Breast epithelium (tissue), 4 donors: ENCODE data around the gene HARS2. TPM values are rescaled to one million over a fixed set of nuclear protein-coding genes. Genes with fewer than 3 reads are reported as not detected.
A peak's percentile ranks its signal among the peaks of the same experiment; 100 is the strongest.

ENCODE experiments used
- DNase-seq, 2 donors: peaks; one replicate each; pipeline ENCODE4 v3.0.0-alpha.2; 2019; ENCODE audit warnings: low spot score in 2 of 2
- H3K27ac ChIP-seq, 2 donors: fragments of 200-600 bp; sonication (generic) in 1 of 2; one replicate each; pipeline ENCODE4 v1.5.1; 2016 to 2019; ENCODE audit warnings: mild to moderate bottlenecking in 1 of 2
- H3K27me3 ChIP-seq, 2 donors: fragments of 200-600 bp; sonication (generic) in 1 of 2; one replicate each; pipeline versions ENCODE4 v1.5.1 to v1.6.0; 2017 to 2019; ENCODE audit warnings: control low read depth in 1 of 2, mild to moderate bottlenecking in 1 of 2
- H3K36me3 ChIP-seq: fragments of 200-600 bp; one replicate; pipeline ENCODE4 v1.5.1; 2019
- H3K4me1 ChIP-seq, 2 donors: fragments of 200-600 bp; sonication (generic); one replicate each; pipeline ENCODE4 v1.5.1; 2016 to 2019; ENCODE audit warnings: control low read depth in 1 of 2
- H3K4me3 ChIP-seq, 3 donors: fragments of 200-600 bp; sonication (generic); 1 replicate in 2 of 3; 2 replicates in 1 of 3; pipeline ENCODE4 v1.5.1; 2016 to 2019; ENCODE audit warnings: mild to moderate bottlenecking in 3 of 3, moderate library complexity in 2 of 3
- H3K9me3 ChIP-seq, 2 donors: fragments of 200-600 bp; sonication (generic) in 1 of 2; one replicate each; pipeline ENCODE4 v1.5.1; 2016 to 2019; ENCODE audit warnings: control low read depth in 1 of 2
- POLR2A ChIP-seq: fragments of 450-650 bp; IDR thresholded peaks from one replicate; pipeline ENCODE4 v1.6.1; 2016; ENCODE audit warnings: antibody characterized with exemption, mild to moderate bottlenecking, moderate library complexity
- POLR2AphosphoS5 ChIP-seq, 3 donors: sonication (generic); formaldehyde crosslinking; IDR thresholded peaks; one replicate each; pipeline ENCODE4 v1.6.1; 2017; ENCODE audit warnings: antibody characterized with exemption in 3 of 3
- intact Hi-C: fragments of 100-400 bp; cut with DNase I; formaldehyde crosslinking; loops from one replicate; pipeline ENCODE4 v1.15.1; 2023; ENCODE audit warnings: low total_unique reads
- total RNA-seq, 3 donors: library from RNA; depleted of rRNA; stranded (reverse); fragments of >200 nt; gene quantifications; one replicate each; pipeline ENCODE4 v1.1.0, GENCODE V29; 2016
- TF ChIP-seq, protein P1 (sequence below), 3 donors: fragments of 450-650 bp; IDR thresholded peaks; one replicate each; pipeline ENCODE4 v1.5.1; 2016 to 2017; ENCODE audit warnings: antibody characterized with exemption in 3 of 3, mild to moderate bottlenecking in 3 of 3, moderate library complexity in 3 of 3

The HARS2 gene
- total RNA-seq, 3 donors from 2014 or later, result 21.1 to 39.4 (median 32.4) TPM

DNA sequence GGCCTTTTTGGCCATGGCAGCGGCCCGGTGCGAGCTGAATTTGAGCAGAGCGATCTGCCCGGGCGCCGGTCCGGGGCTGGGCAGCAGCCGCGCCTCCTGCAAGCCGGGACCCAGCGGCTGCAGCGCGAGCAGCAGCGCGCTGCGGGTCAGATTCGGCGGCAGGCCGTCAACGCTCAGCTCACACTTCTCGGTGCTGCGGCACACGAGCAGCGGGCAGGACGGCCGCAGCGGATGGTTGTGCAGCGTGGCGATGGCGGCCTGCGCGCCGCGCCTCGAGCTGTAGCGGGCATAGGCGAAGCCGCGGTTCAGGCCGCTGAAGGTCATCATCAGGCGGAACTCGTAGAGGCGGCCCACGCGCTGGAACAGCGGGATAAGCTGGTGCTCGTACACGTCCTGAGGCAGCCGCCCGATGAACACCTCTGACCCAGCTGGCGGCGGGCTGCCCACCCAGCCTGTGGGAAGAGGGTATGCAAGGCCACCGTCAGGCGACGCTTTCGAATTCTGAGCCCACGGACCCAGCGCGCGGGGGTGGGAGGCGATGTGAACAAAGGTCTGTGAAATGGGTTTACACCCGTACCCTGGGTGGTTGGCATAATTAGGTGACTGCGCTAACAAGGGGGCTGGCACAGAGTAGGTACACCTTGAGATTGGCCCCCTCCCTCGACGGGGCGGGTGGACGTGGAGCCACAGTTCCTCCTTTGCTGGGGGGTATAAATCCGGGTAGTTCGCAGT, 18.6 kb upstream of the HARS2 start:
- Histone ChIP-seq H3K9me3 (no peaks in the 10 kb centered on the region), H3K27ac (no peak overlapping the region), H3K4me3 (peak overlapping the region in 2 of 3 donors; percentile 28 to 44), H3K27me3 (no peaks in the 10 kb centered on the region), H3K36me3 (peaks cover 6% of the 10 kb centered on the region), H3K4me1 (no peaks in the 10 kb centered on the region)
- TF ChIP-seq, protein P1, sequence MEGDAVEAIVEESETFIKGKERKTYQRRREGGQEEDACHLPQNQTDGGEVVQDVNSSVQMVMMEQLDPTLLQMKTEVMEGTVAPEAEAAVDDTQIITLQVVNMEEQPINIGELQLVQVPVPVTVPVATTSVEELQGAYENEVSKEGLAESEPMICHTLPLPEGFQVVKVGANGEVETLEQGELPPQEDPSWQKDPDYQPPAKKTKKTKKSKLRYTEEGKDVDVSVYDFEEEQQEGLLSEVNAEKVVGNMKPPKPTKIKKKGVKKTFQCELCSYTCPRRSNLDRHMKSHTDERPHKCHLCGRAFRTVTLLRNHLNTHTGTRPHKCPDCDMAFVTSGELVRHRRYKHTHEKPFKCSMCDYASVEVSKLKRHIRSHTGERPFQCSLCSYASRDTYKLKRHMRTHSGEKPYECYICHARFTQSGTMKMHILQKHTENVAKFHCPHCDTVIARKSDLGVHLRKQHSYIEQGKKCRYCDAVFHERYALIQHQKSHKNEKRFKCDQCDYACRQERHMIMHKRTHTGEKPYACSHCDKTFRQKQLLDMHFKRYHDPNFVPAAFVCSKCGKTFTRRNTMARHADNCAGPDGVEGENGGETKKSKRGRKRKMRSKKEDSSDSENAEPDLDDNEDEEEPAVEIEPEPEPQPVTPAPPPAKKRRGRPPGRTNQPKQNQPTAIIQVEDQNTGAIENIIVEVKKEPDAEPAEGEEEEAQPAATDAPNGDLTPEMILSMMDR (IDR thresholded peaks at IDR 0.05), result no peak
- TF ChIP-seq POLR2AphosphoS5 (IDR thresholded peaks at IDR 0.05), result no peak
- TF ChIP-seq POLR2A, result no peak
- DNase-seq, result no peak
- intact Hi-C loops, result no loop called here

DNA sequence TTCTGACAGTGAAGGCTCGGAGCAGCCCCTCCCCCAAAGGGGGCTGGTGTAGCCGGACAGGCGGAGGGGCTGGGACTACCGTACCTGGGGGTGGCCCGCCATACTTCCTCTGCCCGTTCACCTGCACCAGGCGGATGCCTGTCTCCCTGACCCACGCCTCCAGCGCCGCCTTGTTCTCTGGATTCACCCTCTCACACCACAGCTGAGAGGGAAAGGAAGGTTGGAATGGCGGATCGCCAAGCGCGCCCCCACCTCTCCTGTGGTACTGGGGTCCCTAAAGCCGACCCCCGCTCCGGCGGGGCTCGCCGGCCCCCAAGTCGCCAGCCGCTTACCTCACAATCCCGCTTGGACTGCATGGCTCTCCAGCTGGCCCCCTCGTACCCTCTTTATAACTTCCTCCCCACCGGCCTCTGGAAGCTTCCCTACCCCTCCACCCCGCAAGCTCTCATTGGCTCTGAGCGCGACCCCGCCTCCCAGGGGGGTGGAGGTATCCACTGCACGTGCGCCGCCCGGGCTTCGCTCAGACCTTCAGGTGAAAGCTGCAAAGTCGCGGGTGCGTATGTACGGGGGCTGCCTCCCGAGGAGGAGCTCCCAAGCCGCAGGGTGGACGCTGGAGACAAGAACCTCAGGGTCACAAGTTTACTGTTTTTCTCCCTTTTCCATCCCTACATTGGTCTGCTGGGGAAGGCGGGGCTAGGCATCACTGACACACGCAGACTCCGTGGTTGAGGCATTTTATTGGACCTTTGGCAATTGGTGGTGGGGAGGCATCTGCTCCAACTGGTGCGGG, 17.9 kb upstream of the HARS2 start, which contains the start of gene DND1:
TSS of gene DND1 (minus strand) at position 390 of the 790 bp plus-strand sequence. CDS start at position 356, 34 bp downstream.
- TF ChIP-seq POLR2A (no peak), POLR2AphosphoS5 (IDR thresholded peaks at IDR 0.05) (no peak)
- H3K36me3 ChIP-seq, result peaks cover 6% of the 10 kb centered on the region
- no peak for DNase-seq

DNA sequence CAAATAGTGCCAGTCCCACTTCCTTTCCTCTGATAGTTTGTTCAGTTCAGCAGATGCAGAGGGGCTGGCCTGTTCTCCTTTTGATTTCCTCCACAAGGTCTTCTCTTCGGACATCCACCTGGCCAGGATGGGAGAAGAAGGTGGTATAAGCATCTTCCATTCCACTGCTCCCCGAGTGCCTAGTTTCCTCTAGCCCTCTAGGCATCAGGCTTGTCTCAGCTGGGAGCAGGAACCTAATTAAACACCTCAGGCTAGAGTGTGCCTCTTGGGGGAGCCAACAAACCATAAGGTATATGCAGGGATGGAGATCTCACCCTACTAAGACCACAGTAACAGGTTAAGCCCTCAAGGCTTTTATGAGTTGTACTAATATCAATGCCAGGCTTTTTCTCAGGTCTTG, 17.0 kb upstream of the HARS2 start:
- no peak for DNase-seq
- Histone ChIP-seq H3K36me3 (peaks cover 6% of the 10 kb centered on the region), H3K4me3 (no peak overlapping the region), H3K4me1 (no peaks in the 10 kb centered on the region), H3K9me3 (no peaks in the 10 kb centered on the region), H3K27me3 (no peaks in the 10 kb centered on the region), H3K27ac (no peak overlapping the region)
- TF ChIP-seq POLR2A (no peak), POLR2AphosphoS5 (IDR thresholded peaks at IDR 0.05) (no peak)
- intact Hi-C loops, result no loop called here

More for the DNA sequence above, 17.9 kb upstream of the HARS2 start, which contains the start of gene DND1:
- Histone ChIP-seq H3K27me3 (no peaks in the 10 kb centered on the region), H3K4me3 (peak within 1 kb of the TSS in 2 of 3 donors; percentile 28 to 44), H3K9me3 (no peaks in the 10 kb centered on the region), H3K27ac (no peak within 1 kb of the TSS), H3K4me1 (no peaks in the 10 kb centered on the region)
- intact Hi-C loops, result no loop called here

DNA sequence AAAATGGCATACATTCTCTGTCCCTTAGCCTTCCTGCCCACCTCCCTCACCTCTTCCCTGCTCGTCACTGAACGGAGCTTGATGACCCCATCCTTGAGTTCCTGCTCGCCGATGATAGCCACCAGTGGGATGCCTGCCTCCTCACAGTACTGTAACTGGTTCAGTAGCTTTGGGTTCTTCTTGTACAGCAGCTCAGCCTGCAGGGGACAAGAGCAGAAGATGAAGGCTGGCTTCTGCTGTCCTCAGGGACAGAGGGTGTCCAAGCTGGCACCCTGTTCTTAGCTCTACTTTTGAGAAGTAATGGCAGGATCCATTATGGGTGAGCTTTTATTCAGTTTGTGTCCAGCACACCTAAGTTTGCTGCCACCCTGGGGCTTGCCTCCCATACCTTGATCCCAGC, 16.6 kb upstream of the HARS2 start:
- H3K36me3 ChIP-seq, result peaks cover 6% of the 10 kb centered on the region

DNA sequence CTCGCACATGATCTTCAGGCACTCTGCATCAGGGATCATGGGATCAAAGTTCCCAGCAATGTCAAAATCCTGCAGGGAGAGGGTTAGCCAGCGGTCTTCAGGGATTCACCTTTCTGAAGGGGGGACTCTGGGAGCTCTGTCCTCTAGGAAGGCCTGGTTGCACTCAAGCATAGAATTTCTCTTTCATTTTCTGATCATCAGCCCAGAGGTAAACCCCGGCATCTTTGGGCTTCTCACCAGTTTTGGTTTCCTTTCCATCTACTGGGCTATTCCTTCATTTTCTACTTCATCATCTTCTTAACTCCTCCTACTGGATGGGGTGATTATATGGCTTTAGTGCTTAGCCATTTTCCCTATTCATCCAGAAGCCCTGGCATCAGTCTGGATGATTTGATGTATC, 13.3 kb upstream of the HARS2 start:
- H3K4me1 ChIP-seq, result no peaks in the 10 kb centered on the region
- intact Hi-C loops, result no loop called here
- no peak overlapping the region for H3K27ac ChIP-seq
- H3K9me3 ChIP-seq, result no peaks in the 10 kb centered on the region
- no peaks in the 10 kb centered on the region for H3K27me3 ChIP-seq
- H3K36me3 ChIP-seq, result peaks cover 13% of the 10 kb centered on the region
- no peak for DNase-seq
- no peak overlapping the region for H3K4me3 ChIP-seq
- TF ChIP-seq, protein P1 (IDR thresholded peaks at IDR 0.05), result no peak
- TF ChIP-seq POLR2AphosphoS5 (IDR thresholded peaks at IDR 0.05), result no peak
- TF ChIP-seq POLR2A, result no peak

More for the DNA sequence above, 16.6 kb upstream of the HARS2 start:
- Histone ChIP-seq H3K4me1 (no peaks in the 10 kb centered on the region), H3K4me3 (no peak overlapping the region), H3K9me3 (no peaks in the 10 kb centered on the region), H3K27me3 (no peaks in the 10 kb centered on the region), H3K27ac (no peak overlapping the region)
- TF ChIP-seq, protein P1 (IDR thresholded peaks at IDR 0.05), result no peak
- no peak for DNase-seq
- intact Hi-C loops, result no loop called here

DNA sequence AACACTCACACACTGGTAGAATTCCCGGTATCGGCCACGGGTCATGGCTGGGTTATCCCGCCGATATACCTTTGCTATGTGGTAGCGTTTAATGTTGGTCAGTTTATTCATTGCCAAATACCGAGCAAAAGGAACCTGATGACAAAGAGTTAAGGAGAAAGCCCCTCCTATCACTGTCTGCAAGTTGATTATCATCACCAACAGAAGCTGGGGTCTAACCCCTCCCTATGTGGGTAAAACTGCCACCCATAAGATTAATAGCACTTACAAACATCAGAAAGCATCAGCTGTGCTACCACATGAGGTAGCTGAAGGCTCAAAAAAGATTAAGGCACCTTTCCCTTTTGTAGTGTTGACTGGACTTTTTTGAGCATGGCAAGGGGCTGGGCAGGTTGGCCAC, 12.3 kb upstream of the HARS2 start:
- Histone ChIP-seq H3K4me1 (no peaks in the 10 kb centered on the region), H3K9me3 (no peaks in the 10 kb centered on the region), H3K27ac (no peak overlapping the region), H3K4me3 (no peak overlapping the region), H3K36me3 (peaks cover 13% of the 10 kb centered on the region), H3K27me3 (no peaks in the 10 kb centered on the region)
- TF ChIP-seq POLR2AphosphoS5 (IDR thresholded peaks at IDR 0.05) (no peak), POLR2A (no peak)
- TF ChIP-seq, protein P1 (IDR thresholded peaks at IDR 0.05), result no peak
- DNase-seq, result no peak
- intact Hi-C loops, result no loop called here
